Measurements from ENCODE around the gene POLR2J2.
"Not testable (repeated sequence)": the region's sequence is repeated elsewhere in the genome, so short reads cannot be mapped to it uniquely, and the experiment has no call there.

Gene POLR2J2

GRCh38 chr7:102673447-102674067 is 2.1 kb upstream of the POLR2J2 start:
- FAIRE-seq = not testable (repeated sequence)

DNA sequence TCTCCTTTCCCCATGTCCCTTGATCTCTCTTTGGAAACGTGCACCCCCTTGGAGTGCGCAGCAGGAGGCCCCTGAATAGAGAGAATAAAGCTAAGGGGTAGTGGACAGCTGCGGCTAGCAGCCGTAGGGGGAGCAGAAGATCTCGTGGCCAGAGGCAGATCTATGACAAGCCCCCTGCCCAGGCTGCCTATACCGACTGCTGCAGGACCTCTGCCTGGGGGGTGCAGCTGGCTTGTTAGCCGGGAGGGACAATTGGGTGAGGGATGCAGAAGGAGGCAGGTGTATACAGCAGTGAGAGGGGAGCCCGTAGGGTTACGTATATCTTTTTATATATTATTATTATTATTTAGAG is 469 bp upstream of the POLR2J2 start:
- not testable (repeated sequence) for FAIRE-seq; DNase-seq (ENCODE audit: insufficient read length, low spot score)

More at GRCh38 chr7:102673447-102674067, 2.1 kb upstream of the POLR2J2 start:
- not testable (repeated sequence) for DNase-seq (ENCODE audit: insufficient read length, low spot score)

GRCh38 chr7:102667523-102667922 is 3.9 kb downstream of the POLR2J2 start:
- not testable (repeated sequence) for DNase-seq (ENCODE audit: insufficient read length, low spot score); FAIRE-seq

GRCh38 chr7:102666850-102667249 is 4.6 kb downstream of the POLR2J2 start:
- DNase-seq (ENCODE audit: insufficient read length, low spot score); FAIRE-seq: not testable (repeated sequence)

DNA sequence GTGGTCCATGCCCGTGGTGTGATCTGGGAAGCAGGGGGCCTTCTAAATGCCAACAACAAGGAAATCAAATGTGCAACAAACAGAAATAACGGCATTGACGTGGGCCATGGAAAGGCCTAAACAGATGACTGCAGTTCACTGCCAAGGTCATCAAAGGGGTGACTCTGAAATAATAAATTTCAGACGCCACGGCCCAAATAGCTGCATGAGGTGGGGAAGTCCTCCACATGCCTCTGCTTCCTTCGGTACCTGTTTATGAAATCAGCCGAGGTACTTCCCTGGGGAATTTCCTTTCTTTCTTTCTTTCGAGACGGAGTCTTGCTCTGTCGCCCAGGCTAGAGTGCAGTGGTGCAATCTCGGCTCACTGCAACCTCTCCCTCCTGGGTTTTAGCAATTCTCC is 6.7 kb downstream of the POLR2J2 start:
- not testable (repeated sequence) for FAIRE-seq; DNase-seq (ENCODE audit: insufficient read length, low spot score)

- DNase-seq (ENCODE audit: insufficient read length, low spot score); FAIRE-seq: not testable (repeated sequence)
These were observed 21.5 kb downstream of the POLR2J2 start, which contains the start of gene SPDYE2B for GRCh38 chr7:102649924-102650323. SPDYE2B (plus strand) TSS chr7:102650319; CDS start chr7:102652349, 2,030 bp downstream.

GRCh38 chr7:102647813-102648212 is 23.6 kb downstream of the POLR2J2 start:
- DNase-seq (ENCODE audit: insufficient read length, low spot score); FAIRE-seq: not testable (repeated sequence)

DNA sequence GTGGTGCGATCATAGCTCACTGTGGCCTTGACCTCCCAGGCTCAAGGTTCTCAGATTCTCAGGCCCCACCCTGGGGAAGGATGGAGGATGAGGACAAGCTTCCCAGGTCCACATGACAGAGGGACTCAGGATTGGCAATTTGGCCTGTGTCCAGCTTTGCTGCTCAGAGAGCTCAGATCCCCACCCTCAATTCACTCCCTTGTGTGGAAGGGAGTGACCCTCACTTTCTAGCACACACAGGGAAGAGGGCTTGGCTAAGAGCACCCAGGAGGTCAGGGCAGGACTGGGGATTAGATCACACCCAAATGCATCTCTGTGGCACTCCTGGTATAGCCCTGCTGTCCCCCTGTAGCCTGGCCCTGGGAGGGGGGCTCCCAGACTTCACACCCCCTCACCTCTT is 28.1 kb downstream of the POLR2J2 start:
- not testable (repeated sequence) for FAIRE-seq; DNase-seq (ENCODE audit: insufficient read length, low spot score)

- not testable (repeated sequence) for FAIRE-seq
These were observed 28.8 kb downstream of the POLR2J2 start, which contains the start of gene UPK3BL1 for GRCh38 chr7:102642691-102643090. UPK3BL1 (minus strand) TSS chr7:102642791; CDS start chr7:102642741, 50 bp downstream.

DNA sequence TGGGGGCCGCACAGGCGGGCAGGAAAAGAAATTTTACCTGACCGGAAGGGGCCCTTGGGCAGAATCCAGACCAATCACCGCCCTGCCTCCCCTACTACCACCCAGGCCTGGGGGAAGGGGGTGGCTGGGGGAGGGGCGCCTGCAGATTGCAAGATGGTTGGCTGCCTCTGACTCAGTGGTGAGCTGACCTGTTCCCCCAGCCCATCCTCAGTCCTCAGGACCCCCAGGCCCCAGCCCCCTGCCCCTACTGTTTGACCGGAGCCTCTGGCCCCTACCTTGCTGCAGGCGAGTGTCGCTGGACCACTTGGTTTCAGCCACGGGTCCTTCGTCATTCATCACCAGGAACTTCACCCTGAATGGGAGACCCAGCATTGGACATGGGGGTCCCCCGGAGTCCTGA is 32.6 kb downstream of the POLR2J2 start:
- DNase-seq (ENCODE audit: insufficient read length, low spot score); FAIRE-seq: not testable (repeated sequence)

More at GRCh38 chr7:102642691-102643090, 28.8 kb downstream of the POLR2J2 start, which contains the start of gene UPK3BL1:
- not testable (repeated sequence) for DNase-seq (ENCODE audit: insufficient read length, low spot score)

DNA sequence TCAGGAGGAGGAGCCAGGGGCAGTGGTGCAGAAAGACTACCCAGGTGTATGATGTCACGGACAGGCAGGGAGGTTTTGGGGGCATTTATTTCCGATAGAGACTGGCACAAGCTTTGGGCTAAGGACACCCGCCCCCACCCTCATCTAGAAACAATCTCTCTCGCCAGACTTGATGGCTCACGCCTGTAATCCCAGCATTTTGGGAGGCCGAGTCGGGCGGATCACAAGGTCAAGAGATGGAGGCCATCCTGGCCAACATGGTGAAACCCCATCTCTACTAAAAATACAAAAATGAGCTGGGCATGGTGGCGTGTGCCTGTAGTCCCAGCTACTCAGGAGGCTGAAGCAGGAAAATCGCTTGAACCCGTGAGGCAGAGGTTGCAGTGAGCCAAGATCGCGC is 34.5 kb downstream of the POLR2J2 start:
- not testable (repeated sequence) for DNase-seq (ENCODE audit: insufficient read length, low spot score); FAIRE-seq

DNA sequence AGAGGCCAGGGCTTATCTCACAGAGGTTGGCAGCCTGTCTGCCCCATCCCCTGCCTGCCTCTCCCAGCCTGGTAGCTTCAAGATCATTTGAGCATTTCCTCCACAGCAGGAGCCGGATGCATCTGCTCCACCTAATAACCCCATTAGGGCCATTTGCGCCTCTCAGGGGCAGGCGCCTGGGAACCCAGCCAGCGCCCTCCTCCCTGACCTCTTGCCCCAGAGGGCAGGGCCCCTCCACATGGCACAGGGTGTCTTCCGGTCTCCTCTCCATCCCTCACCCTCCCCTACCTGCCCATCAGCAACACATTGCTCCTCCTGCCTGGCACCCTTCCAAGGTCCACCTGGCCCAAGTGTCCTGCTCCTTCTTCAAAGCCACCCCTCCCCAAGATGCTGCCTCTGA is 36.1 kb downstream of the POLR2J2 start:
- DNase-seq (ENCODE audit: insufficient read length, low spot score); FAIRE-seq: not testable (repeated sequence)

DNA sequence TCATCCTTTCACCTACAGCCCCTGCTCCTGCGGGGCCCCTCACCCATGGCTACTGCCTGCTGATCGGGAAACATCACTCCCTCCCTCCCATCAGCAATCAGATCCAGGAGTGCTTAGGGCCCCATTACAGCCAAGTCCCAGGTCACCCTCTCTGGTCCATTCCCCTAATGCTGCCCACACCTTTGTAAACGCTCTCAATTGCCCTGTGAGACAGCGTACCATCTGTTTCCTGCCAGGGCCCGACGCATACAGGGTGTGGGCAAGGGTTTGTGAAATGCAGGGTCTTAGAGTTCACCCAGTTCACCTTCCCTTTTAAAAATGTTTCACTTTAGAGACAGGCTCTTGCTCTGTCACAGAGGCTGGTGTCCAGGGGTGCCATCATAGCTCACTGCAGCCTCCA is 37.2 kb downstream of the POLR2J2 start:
- FAIRE-seq = not testable (repeated sequence)

GRCh38 chr7:102630622-102631021 is 40.8 kb downstream of the POLR2J2 start:
- FAIRE-seq; DNase-seq (ENCODE audit: insufficient read length, low spot score): not testable (repeated sequence)

More for the DNA sequence above, 37.2 kb downstream of the POLR2J2 start:
- not testable (repeated sequence) for DNase-seq (ENCODE audit: insufficient read length, low spot score)

- not testable (repeated sequence) for DNase-seq (ENCODE audit: insufficient read length, low spot score); FAIRE-seq
These were observed 44.1 kb downstream of the POLR2J2 start for GRCh38 chr7:102627271-102627904.

GRCh38 chr7:102618122-102618521 is 53.3 kb downstream of the POLR2J2 start:
- FAIRE-seq; DNase-seq (ENCODE audit: insufficient read length, low spot score): not testable (repeated sequence)

DNA sequence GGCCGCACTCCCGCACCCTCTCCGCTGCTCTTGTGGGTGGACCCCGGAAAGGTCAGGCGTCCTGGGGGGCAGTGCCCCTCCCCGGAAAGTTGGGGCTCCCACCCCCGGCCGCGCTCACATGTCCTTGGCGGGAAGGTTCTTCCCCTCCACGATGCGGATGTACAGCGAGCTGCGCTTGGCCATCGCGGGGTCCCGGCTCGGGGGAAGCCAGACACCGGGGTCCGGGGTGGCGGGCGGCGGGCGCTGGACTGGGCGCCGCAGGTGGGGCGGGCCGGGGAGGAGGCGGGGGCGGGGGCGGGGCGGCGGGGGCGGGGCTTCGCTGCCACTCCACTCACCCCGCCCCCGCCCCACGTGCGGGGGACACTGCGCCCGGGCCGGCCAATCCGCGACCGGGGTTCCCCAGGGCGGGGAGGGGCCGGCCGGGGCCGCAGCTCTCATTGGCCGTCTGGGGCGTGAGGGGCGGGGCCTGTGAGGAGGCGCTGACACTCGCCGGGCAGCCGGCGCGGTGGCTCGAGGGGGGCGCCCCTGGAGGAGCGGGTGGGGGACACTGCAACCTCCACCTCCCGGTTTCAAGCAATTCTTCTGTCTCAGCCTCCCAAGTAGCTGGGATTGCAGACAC is 54.8 kb downstream of the POLR2J2 start, which contains the start of gene RASA4:
TSS of gene RASA4 (minus strand) at position 250 of the 619 bp plus-strand sequence. CDS start at position 183, 67 bp downstream.
- DNase-seq (ENCODE audit: insufficient read length, low spot score); FAIRE-seq: not testable (repeated sequence)

Measured in HTR-8/SVneo (cell line).